ENCODE data around the gene VPS37C.

Gene VPS37C

DNA sequence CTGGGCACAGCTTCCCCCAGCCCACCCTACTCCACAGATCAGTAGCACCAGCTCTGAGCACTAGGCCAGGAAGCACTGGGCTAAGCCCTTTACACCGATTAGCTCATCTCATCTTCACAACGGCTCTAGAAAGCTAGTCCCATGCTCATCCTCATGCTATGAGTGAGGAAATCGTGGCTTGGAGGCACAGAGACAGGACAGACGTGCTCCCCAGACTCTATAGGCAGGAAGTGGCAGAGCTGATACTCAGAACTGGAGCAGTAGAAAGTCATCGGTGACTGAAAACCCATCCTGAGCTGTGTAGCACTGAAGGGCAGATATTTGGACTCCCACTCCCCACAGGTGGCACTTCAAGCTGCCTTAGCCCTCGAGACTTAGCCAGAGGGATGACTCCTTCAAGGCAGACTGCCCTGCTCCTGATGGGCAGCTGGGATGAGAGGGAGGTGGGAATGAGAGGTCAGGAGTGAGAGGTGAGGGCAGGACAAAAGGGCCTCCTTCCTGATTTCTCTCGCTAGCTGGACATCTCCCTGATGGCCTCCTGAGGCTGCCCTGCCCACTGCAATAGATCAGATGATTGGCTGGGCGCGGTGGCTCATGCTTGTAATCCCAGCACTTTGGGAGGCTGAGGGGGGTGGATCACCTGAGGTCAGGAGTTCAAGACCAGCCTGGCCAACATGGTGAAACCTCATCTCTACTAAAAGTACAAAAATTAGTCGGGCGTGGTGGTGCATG lies 49.3 kb downstream of the VPS37C start:
- no peak overlapping the region for H3K27ac ChIP-seq
- TF ChIP-seq ZFX (IDR thresholded peaks at IDR 0.05): no peak
- TF ChIP-seq, protein P1, sequence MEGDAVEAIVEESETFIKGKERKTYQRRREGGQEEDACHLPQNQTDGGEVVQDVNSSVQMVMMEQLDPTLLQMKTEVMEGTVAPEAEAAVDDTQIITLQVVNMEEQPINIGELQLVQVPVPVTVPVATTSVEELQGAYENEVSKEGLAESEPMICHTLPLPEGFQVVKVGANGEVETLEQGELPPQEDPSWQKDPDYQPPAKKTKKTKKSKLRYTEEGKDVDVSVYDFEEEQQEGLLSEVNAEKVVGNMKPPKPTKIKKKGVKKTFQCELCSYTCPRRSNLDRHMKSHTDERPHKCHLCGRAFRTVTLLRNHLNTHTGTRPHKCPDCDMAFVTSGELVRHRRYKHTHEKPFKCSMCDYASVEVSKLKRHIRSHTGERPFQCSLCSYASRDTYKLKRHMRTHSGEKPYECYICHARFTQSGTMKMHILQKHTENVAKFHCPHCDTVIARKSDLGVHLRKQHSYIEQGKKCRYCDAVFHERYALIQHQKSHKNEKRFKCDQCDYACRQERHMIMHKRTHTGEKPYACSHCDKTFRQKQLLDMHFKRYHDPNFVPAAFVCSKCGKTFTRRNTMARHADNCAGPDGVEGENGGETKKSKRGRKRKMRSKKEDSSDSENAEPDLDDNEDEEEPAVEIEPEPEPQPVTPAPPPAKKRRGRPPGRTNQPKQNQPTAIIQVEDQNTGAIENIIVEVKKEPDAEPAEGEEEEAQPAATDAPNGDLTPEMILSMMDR (conservative IDR thresholded peaks at IDR 0.05): no peak

DNA sequence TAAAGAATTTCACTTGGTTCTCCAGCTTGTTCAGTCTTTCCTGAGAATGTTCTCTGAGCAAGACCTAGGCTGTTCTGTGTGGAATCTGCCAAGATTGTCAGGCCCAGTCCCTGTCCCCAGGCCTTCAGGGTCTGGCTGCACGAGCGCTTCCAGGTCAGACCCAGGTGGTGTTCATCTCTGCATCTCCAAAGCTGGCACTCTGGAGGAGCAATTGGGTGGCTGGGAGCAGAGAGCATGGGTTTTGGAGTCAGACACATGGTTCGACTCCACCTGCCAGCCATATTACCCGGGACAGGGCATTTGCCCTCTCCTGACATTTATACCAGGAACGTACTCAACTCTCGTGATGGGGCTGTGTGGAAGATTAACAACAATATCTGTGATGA lies 50.2 kb downstream of the VPS37C start:
- TF ChIP-seq, protein P1 (conservative IDR thresholded peaks at IDR 0.05): no peak
- no peak for TF ChIP-seq ZFX (IDR thresholded peaks at IDR 0.05)
- no peak overlapping the region for H3K27ac ChIP-seq

DNA sequence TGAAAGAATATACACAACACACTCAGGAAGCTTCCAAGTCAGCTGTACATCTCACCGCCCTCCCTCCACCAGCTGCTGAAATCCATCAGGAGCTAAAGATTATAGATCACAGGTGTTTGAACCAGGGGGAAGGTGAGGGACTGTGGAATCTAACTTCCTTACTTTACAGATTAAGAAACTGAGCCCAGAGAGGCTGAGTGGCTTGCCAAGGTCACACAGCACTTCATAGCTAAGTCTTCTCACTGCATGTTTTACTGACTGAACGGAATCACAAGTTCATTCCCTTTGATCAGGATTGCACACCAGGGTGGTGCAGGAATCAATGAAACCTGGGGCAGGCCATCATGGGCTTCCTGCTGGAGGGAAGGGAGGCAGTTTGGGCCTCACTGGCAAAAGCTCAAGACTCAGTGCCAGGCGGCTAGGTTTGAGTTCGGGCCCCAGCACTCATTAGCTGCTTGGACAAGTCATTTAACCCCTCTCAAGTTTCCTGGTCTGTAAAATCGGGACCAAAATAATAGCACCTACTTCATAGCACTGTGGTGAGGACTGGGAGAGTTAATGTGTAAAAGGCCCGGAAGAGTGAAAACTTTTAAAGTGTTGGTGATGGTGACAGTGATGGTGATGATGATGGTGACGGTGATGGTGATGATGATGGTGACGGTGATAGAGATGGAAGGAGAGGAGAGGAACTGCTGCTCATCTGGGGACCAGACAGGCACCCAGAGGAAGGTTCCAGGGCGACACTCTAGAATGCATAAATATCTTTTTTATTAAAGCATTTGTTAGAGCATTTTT lies 50.8 kb downstream of the VPS37C start:
- no peak overlapping the region for H3K27ac ChIP-seq
- TF ChIP-seq, protein P1 (conservative IDR thresholded peaks at IDR 0.05): no peak
- TF ChIP-seq ZFX (IDR thresholded peaks at IDR 0.05): no peak

DNA sequence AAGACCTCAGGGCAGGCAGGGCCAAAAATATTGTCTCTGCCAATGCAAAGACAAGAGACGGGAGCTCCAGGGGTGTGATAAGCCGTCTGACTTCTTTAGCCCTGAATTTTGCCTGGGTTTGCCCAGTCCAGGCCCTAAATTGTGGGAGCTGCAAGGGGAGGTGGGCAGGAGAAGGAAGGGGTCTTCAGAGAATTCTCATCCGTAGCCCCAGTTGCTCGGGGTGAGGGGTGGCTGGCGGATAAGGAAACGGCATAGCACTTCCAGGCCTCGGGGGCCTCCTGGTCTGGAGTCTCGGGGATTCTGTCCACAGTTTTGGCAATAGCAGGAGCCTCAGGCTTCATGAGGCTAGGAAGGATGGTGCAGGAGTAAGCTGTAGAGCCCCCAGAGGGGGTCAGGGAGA lies 51.6 kb downstream of the VPS37C start:
- no peak overlapping the region for H3K27ac ChIP-seq
- TF ChIP-seq, protein P1 (conservative IDR thresholded peaks at IDR 0.05): no peak
- no peak for TF ChIP-seq ZFX (IDR thresholded peaks at IDR 0.05)

DNA sequence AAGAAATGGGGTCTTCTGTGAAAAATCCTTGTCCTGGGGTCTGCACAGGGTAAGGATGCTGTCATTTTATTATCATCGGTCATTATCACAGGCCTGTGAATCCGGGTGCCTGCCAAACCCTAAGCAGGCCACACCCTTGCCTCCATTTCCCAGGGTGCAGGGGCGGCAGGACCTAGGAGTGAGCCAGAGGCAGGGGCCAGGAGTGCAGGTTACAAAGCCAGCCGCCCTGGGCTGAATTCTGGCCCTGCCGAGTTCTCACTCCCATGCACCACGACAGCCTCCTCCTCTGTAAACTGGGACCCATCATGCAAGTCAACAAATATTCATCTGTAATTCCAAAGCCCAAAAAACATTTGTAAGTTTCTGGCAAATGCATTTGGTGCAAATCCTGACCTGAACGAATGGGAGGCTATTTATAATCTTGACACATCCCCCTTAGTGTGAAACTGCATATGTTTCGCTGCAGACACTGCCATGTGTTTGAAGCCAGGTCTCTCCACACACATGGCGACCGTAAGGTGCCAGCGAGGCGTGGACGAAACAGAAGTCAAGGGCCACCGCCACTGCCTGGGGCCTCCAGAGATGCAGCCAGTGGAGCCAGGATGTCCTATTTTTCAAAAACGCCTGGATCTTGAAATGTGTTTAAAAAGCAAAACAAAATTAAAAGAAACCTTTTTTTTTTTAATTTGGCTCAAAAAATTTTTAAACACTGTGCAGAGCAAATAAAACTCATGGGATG lies 52.2 kb downstream of the VPS37C start:
- TF ChIP-seq ZFX (IDR thresholded peaks at IDR 0.05): no peak
- TF ChIP-seq, protein P1 (conservative IDR thresholded peaks at IDR 0.05): no peak
- H3K27ac ChIP-seq: no peak overlapping the region

DNA sequence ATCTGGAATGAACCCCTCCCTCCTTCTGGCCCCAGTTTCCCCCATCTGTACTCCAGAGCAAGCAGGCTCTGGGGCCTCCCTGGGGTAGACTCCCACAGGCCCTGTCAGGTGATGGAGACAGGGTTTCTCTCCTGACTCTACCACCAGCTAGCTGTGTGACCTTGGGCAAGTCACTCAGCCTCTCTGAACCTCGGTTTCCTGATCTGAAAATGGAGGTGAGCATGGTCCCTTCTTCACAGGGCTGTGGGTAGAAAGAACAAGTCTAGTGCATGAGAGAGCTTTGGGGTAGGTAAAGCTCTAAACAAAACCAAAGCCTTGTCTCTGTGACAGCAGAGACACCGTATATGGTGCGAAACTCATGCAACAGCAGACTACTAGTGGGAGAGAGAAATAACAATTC lies 53.3 kb downstream of the VPS37C start:
- no peak overlapping the region for H3K27ac ChIP-seq
- TF ChIP-seq, protein P1 (conservative IDR thresholded peaks at IDR 0.05): no peak
- no peak for TF ChIP-seq ZFX (IDR thresholded peaks at IDR 0.05)
